Vagina (tissue), 2 donors: ENCODE measurements around the gene RBPJL.

Experiments
- POLR2A ChIP-seq, 2 donors: fragments of 450-650 bp; IDR thresholded peaks; one replicate each; pipeline ENCODE4 v1.6.1; 2017; ENCODE audit warnings: antibody characterized with exemption in 2 of 2, mild to moderate bottlenecking in 2 of 2, moderate library complexity in 2 of 2
- POLR2AphosphoS5 ChIP-seq, 2 donors: sonication (generic); formaldehyde crosslinking; IDR thresholded peaks; one replicate each; pipeline ENCODE4 v1.9.0; 2017; ENCODE audit warnings: antibody characterized with exemption in 2 of 2, mild to moderate bottlenecking in 2 of 2, low read depth in 1 of 2; ENCODE audit not compliant: insufficient read depth in 1 of 2
- TF ChIP-seq, protein P1 (sequence below), 3 experiments: fragments of 450-650 bp in 2 of 3; fragments of 200-600 bp in 1 of 3; sonication (generic) in 1 of 3; IDR thresholded peaks; one replicate each; pipeline ENCODE4 v1.5.1; 2017 to 2019; ENCODE audit warnings: antibody characterized with exemption in 3 of 3, mild to moderate bottlenecking in 2 of 3, moderate library complexity in 2 of 3

DNA sequence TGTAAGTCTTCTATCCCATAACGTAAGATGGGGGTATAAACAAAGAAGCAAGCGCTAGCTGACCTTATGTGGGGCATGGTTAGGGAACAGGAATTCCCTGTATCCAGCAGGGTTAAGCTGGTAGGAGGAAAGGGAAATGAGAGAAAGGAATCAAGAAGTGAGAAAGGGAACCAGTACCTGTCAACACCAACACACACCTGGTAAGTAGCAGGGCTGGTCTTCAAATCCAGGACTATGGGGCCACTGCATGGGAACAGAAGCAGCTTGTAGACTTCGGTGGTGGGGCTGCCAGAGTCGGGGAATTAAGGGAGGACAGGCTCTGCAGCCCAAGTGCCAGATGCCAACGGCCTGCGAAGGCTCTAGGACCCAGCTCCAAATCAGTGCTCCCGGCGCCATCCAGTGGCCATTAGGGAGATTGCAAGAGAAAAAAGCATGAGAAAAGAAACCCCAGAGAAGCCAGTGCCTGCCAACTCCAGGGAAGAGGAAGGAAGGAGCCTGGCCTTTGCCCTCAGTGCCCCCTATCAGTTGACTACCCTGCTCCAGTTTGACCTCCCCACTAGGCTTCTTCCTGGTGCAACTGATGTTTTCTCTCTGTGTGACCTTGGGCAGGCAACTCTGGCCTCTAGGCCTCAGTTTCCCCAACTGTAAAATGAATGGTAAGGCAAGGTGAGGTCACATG, 15.8 kb upstream of the RBPJL start:
- TF ChIP-seq, protein P1, sequence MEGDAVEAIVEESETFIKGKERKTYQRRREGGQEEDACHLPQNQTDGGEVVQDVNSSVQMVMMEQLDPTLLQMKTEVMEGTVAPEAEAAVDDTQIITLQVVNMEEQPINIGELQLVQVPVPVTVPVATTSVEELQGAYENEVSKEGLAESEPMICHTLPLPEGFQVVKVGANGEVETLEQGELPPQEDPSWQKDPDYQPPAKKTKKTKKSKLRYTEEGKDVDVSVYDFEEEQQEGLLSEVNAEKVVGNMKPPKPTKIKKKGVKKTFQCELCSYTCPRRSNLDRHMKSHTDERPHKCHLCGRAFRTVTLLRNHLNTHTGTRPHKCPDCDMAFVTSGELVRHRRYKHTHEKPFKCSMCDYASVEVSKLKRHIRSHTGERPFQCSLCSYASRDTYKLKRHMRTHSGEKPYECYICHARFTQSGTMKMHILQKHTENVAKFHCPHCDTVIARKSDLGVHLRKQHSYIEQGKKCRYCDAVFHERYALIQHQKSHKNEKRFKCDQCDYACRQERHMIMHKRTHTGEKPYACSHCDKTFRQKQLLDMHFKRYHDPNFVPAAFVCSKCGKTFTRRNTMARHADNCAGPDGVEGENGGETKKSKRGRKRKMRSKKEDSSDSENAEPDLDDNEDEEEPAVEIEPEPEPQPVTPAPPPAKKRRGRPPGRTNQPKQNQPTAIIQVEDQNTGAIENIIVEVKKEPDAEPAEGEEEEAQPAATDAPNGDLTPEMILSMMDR (IDR thresholded peaks at IDR 0.05) = peak; percentile 63 to 77 (median 72)
- TF ChIP-seq POLR2A (IDR thresholded peaks at IDR 0.05) = no peak
- TF ChIP-seq POLR2AphosphoS5 (IDR thresholded peaks at IDR 0.05; ENCODE audit: insufficient read depth in 1 of 2, low read depth in 1 of 2) = no peak
